ENCODE measurements around the gene DENND11.

DNA sequence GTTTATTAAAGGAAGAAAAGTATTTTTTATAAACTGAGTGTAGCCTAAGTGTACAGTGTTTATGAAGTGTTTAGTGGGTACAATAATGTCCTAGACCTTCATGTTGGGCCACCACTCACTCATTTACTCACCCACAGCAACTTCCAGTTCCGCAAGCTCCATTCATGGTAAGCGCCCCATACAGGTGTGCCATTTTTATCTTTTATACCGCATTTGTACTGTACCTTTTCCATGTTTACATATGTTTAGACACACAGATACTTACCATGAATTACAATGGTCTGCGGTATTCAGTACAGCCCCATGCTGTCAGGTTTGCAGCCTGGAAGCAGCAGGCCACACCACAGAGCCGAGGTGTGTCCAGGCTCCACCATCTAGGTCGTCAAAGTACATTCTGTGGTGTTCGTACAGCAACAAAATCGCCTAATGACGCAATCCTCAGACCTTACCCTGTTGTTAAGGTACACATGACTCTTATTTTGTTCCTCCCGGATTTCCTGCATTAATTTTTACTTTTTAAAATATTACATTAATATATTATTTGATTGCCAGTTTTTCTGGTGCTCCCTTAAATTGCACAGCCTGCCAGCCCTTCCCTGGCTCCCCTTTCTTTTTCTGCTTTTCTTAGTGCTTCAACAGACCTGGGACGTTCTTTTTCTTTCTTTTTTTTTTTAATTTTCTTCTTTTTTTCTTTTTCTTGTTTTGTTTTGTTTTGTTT lies 35.3 kb upstream of the DENND11 start:
- TF ChIP-seq, protein P1, sequence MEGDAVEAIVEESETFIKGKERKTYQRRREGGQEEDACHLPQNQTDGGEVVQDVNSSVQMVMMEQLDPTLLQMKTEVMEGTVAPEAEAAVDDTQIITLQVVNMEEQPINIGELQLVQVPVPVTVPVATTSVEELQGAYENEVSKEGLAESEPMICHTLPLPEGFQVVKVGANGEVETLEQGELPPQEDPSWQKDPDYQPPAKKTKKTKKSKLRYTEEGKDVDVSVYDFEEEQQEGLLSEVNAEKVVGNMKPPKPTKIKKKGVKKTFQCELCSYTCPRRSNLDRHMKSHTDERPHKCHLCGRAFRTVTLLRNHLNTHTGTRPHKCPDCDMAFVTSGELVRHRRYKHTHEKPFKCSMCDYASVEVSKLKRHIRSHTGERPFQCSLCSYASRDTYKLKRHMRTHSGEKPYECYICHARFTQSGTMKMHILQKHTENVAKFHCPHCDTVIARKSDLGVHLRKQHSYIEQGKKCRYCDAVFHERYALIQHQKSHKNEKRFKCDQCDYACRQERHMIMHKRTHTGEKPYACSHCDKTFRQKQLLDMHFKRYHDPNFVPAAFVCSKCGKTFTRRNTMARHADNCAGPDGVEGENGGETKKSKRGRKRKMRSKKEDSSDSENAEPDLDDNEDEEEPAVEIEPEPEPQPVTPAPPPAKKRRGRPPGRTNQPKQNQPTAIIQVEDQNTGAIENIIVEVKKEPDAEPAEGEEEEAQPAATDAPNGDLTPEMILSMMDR (IDR thresholded peaks at IDR 0.05) = no peak
- TF ChIP-seq POLR2AphosphoS5 (IDR thresholded peaks at IDR 0.05) (no peak), POLR2A (IDR thresholded peaks at IDR 0.05) (no peak)
